Mesendoderm (in vitro differentiated cells): ENCODE data around the gene L1CAM.
A peak's percentile ranks its signal among the peaks of the same experiment; 100 is the strongest.

Experiments used
- DNase-seq: peaks from one replicate; pipeline ENCODE4 v3.0.0; 2013
- H2AK5ac ChIP-seq: 2 replicates; pipeline ENCODE4 v1.6.1; 2013; ENCODE audit warnings: low read length, inconsistent platforms
- H2BK120ac ChIP-seq: 2 replicates; pipeline ENCODE4 v1.6.1; 2013; ENCODE audit warnings: low read depth, mild to moderate bottlenecking, low read length, moderate library complexity, mixed read lengths
- H2BK15ac ChIP-seq: replicated peaks from 2 replicates; pipeline ENCODE4 v1.6.1; 2013; ENCODE audit warnings: low read depth, mild to moderate bottlenecking, moderate library complexity
- H2BK5ac ChIP-seq: 2 replicates; pipeline ENCODE4 v1.6.1; 2013; ENCODE audit warnings: low read length, inconsistent platforms
- H3K18ac ChIP-seq: 2 replicates; pipeline ENCODE4 v1.6.1; 2013; ENCODE audit warnings: mild to moderate bottlenecking, low read length, mixed read lengths
- H3K23ac ChIP-seq: one replicate; pipeline ENCODE4 v1.6.1; 2013; ENCODE audit warnings: low read length
- H3K27ac ChIP-seq: 2 replicates; pipeline ENCODE4 v1.5.1; 2013; ENCODE audit warnings: low read depth, mild to moderate bottlenecking, inconsistent platforms, low read length, moderate library complexity
- H3K27me3 ChIP-seq: 2 replicates; pipeline ENCODE4 v1.6.1; 2013; ENCODE audit warnings: low read length, control low read depth, mild to moderate bottlenecking, inconsistent platforms; ENCODE audit not compliant: insufficient read depth, poor library complexity
- H3K36me3 ChIP-seq: 2 replicates; pipeline ENCODE4 v1.6.1; 2013; ENCODE audit warnings: low read length, inconsistent platforms; ENCODE audit not compliant: control insufficient read depth, insufficient read depth
- H3K4ac ChIP-seq: one replicate; pipeline ENCODE4 v1.6.1; 2013; ENCODE audit warnings: low read depth, mild to moderate bottlenecking, low read length, moderate library complexity
- H3K4me1 ChIP-seq: 2 replicates; pipeline ENCODE4 v1.6.1; 2013; ENCODE audit warnings: low read depth, low read length, inconsistent platforms; ENCODE audit not compliant: control insufficient read depth
- H3K4me2 ChIP-seq: 2 replicates; pipeline ENCODE4 v1.6.1; 2013; ENCODE audit warnings: low read length
- H3K4me3 ChIP-seq: 2 replicates; pipeline ENCODE4 v1.5.1; 2013; ENCODE audit warnings: mild to moderate bottlenecking, low read length
- H3K56ac ChIP-seq: one replicate; pipeline ENCODE4 v1.6.1; 2013; ENCODE audit warnings: low read length
- H3K79me1 ChIP-seq: 2 replicates; pipeline ENCODE4 v1.6.1; 2013; ENCODE audit warnings: low read length, inconsistent platforms
- H3K79me2 ChIP-seq: 2 replicates; pipeline ENCODE4 v1.6.1; 2013; ENCODE audit warnings: mild to moderate bottlenecking, low read length; ENCODE audit not compliant: control insufficient read depth, insufficient read depth
- H3K9ac ChIP-seq: 2 replicates; pipeline ENCODE4 v1.6.1; 2013; ENCODE audit warnings: low read length, inconsistent platforms
- H4K5ac ChIP-seq: one replicate; pipeline ENCODE4 v1.6.1; 2013; ENCODE audit warnings: low read length
- H4K8ac ChIP-seq: one replicate; pipeline ENCODE4 v1.6.1; 2013; ENCODE audit warnings: low read depth, mild to moderate bottlenecking, control low read depth, low read length, moderate library complexity
- WGBS: extraction: QIAGEN DNeasy Blood & Tissue Kit; methylation state at CpG from one replicate; pipeline ENCODE4 v1.1.7; 2013; ENCODE audit warnings: low lambda C conversion rate, missing lambda C conversion rate; ENCODE audit not compliant: insufficient coverage; ENCODE audit errors: extremely low coverage; 5-methylcytosine and 5-hydroxymethylcytosine counted together

Gene L1CAM

DNA sequence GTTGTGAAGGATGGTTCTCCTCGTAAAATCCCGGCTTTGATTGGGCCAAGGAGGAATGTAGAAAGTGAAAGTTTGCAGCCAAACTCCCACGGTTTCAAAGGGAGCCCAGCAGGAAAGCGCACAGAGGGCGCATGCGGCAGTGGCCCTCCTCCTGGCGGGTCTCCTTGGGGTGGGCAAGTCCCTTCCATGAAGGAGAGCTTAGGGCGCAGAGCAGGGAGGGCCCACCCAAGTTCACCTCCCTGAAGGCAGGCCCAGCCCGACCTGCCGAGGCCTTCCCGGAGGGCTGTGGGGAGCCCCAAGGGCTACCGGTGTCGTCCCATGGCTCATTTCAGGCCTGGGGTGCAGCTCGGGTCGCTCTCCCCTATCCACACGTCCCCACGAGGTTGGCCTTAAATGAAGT lies 57.7 kb downstream of the L1CAM start:
- Histone ChIP-seq H3K56ac (peak overlapping the region; percentile 49), H3K9ac (peak overlapping the region; percentile 14)
- no CpG with 5 or more reads among the region's 17 CpGs for WGBS

DNA sequence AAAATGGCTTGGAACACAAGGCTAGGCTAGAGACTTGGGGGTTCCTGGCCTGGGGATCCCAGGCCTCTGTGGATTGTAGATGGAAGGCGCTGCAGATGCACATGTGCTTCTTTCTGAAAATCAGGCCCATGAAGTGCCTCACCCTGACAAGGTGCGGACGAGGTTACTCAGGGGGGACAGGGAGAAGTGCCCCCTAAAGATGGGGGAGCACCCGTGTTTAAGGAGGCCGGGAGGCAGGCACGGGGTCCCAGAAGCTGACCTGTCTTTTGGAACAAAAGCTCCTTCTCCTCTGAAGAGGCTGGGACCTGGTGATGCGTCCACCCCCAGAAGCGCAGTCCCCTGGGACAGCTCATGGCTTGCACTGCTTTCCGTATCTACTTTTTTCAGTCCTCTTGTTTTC lies 58.1 kb downstream of the L1CAM start:
- Histone ChIP-seq H2BK120ac (no peak overlapping the region), H2BK5ac (no peak overlapping the region), H3K4ac (no peak overlapping the region), H3K18ac (no peak overlapping the region), H3K79me2 (peaks cover 23% of the 10 kb centered on the region), H2BK15ac (no peak overlapping the region), H3K27me3 (no peaks in the 10 kb centered on the region), H3K4me2 (no peak overlapping the region), H4K5ac (no peak overlapping the region), H3K4me1 (peaks cover 2% of the 10 kb centered on the region), H2AK5ac (no peak overlapping the region), H4K8ac (no peak overlapping the region), H3K56ac (peak overlapping the region; percentile 42), H3K36me3 (no peaks in the 10 kb centered on the region), H3K9ac (no peak overlapping the region), H3K27ac (no peak overlapping the region), H3K23ac (no peak overlapping the region), H3K79me1 (no peaks in the 10 kb centered on the region), H3K4me3 (no peak overlapping the region)
- no CpG with 5 or more reads among the region's 9 CpGs for WGBS
- DNase-seq, result no peak

More for the DNA sequence above, 57.7 kb downstream of the L1CAM start:
- H4K8ac ChIP-seq, result no peak overlapping the region
- no peaks in the 10 kb centered on the region for H3K79me1 ChIP-seq
- H4K5ac ChIP-seq, result no peak overlapping the region
- no peak overlapping the region for H3K4ac ChIP-seq
- H2BK5ac ChIP-seq, result no peak overlapping the region
- H3K4me3 ChIP-seq, result no peak overlapping the region
- H2BK120ac ChIP-seq, result no peak overlapping the region
- H2AK5ac ChIP-seq, result no peak overlapping the region
- peaks cover 2% of the 10 kb centered on the region for H3K4me1 ChIP-seq
- peaks cover 23% of the 10 kb centered on the region for H3K79me2 ChIP-seq
- no peaks in the 10 kb centered on the region for H3K36me3 ChIP-seq
- no peaks in the 10 kb centered on the region for H3K27me3 ChIP-seq
- H3K4me2 ChIP-seq, result peak overlapping the region; percentile 5
- H3K18ac ChIP-seq, result no peak overlapping the region
- no peak overlapping the region for H3K23ac ChIP-seq
- no peak overlapping the region for H3K27ac ChIP-seq
- peak; percentile 40 for DNase-seq
- no peak overlapping the region for H2BK15ac ChIP-seq

DNA sequence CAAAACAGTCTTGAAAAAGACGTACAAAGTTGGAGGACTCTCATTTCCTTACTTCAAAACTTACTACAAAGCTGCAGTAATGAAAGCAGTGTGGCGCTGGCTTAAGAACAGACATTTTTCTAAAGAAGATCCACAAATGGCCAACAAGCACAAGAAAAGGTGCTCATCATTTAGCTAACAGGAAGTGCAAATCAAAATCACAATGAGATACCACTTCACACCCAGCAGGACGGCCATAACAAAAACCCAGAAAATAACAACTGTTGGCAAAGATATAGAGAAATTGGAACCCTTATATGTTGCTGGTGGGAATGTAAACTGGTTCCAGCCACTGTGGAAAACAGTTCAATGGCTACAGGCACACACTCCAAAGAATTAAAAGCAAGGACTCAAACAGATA lies 59.0 kb downstream of the L1CAM start:
- Histone ChIP-seq H2BK5ac (no peak overlapping the region), H2AK5ac (no peak overlapping the region), H3K36me3 (no peaks in the 10 kb centered on the region), H3K9ac (no peak overlapping the region), H4K8ac (no peak overlapping the region), H3K4me1 (peaks cover 2% of the 10 kb centered on the region), H3K27ac (no peak overlapping the region), H3K4me2 (no peak overlapping the region), H3K18ac (no peak overlapping the region), H3K4me3 (no peak overlapping the region), H2BK120ac (no peak overlapping the region), H3K23ac (no peak overlapping the region), H4K5ac (no peak overlapping the region), H3K79me1 (no peaks in the 10 kb centered on the region), H3K4ac (no peak overlapping the region), H2BK15ac (no peak overlapping the region), H3K56ac (no peak overlapping the region), H3K79me2 (peaks cover 23% of the 10 kb centered on the region), H3K27me3 (no peaks in the 10 kb centered on the region)
- no CpG with 5 or more reads among the region's 3 CpGs for WGBS
- DNase-seq, result peak; percentile 23

DNA sequence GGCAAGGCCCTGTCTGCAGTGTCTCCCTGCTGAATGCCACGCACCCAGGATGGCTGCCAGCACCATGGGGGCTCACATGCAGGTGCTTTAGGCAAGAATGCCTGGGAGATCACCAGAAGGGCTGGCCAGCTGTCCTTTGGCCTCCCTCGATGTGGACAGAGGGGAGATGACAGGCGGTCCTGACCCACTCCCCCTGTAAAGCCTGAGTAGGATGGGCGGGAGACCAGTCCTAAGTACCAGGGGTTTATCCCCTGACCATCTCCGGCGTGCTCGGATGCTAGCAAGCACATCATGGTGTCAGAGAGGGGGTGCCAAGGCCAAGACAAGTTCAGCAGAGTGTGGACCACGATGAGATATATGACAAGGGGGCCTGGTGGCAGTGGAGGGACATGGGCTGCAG lies 60.9 kb downstream of the L1CAM start:
- Histone ChIP-seq H3K79me2 (peaks cover 25% of the 10 kb centered on the region), H4K5ac (no peak overlapping the region), H2BK5ac (no peak overlapping the region), H3K79me1 (no peaks in the 10 kb centered on the region), H3K4me1 (peaks cover 2% of the 10 kb centered on the region), H3K4me2 (no peak overlapping the region), H3K56ac (peak overlapping the region; percentile 15), H3K27me3 (no peaks in the 10 kb centered on the region), H2AK5ac (no peak overlapping the region), H2BK15ac (no peak overlapping the region), H3K4ac (no peak overlapping the region), H3K4me3 (no peak overlapping the region), H3K36me3 (no peaks in the 10 kb centered on the region), H3K27ac (no peak overlapping the region), H3K18ac (no peak overlapping the region), H4K8ac (no peak overlapping the region), H2BK120ac (no peak overlapping the region), H3K23ac (no peak overlapping the region), H3K9ac (no peak overlapping the region)
- WGBS, result no CpG with 5 or more reads among the region's 8 CpGs
- DNase-seq, result no peak

DNA sequence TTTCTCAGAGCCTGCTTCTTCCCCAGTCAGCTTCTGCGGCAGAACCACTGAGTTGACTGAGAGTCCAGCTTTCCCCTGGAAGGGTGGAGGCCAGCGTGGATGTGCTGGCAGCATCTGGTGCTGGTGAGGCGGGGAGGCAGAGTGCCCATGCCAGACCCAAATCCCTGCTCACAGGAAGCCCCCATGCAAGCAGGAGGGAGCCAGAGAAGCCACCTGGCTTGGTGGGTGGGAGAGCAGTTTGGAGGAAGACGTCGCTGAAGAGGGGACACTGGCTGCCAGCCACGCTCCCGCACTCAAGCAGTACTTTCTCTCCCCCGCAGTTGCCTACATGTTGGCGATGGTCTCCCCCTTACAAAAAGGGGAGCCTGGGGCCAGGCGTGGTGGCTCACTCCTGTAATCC lies 61.6 kb downstream of the L1CAM start:
- Histone ChIP-seq H3K36me3 (no peaks in the 10 kb centered on the region), H2BK15ac (no peak overlapping the region), H3K4ac (no peak overlapping the region), H4K5ac (no peak overlapping the region), H3K9ac (no peak overlapping the region), H3K4me2 (no peak overlapping the region), H3K27me3 (no peaks in the 10 kb centered on the region), H3K56ac (no peak overlapping the region), H2AK5ac (no peak overlapping the region), H3K79me2 (peaks cover 24% of the 10 kb centered on the region), H3K27ac (no peak overlapping the region), H3K79me1 (no peaks in the 10 kb centered on the region), H3K4me1 (peaks cover 2% of the 10 kb centered on the region), H2BK120ac (no peak overlapping the region), H3K18ac (no peak overlapping the region), H3K4me3 (no peak overlapping the region), H3K23ac (no peak overlapping the region), H4K8ac (no peak overlapping the region), H2BK5ac (no peak overlapping the region)
- no CpG with 5 or more reads among the region's 10 CpGs for WGBS
- no peak for DNase-seq

DNA sequence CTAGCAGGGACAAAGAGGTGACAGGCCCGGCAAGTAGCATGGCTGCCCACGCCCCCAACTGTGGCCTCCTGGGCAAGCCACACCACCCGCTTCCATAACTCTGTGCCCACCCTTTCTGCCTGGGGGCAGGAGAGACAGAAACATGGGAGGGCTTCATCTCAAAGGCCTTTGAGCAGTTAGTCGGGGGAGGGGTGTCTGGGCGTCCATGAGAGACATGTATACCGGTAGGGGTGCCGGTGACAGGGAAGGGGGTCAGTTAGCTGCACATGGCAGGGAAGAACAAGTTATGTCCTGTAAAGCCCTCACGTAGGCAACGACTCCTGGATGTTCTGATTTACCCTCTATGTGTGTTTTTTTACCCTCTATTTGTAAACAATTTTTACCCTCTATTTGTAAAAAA lies 64.9 kb downstream of the L1CAM start:
- no peaks in the 10 kb centered on the region for H3K79me1 ChIP-seq
- H4K5ac ChIP-seq, result no peak overlapping the region
- no peak overlapping the region for H3K9ac ChIP-seq
- H2AK5ac ChIP-seq, result no peak overlapping the region
- H2BK15ac ChIP-seq, result no peak overlapping the region
- no peak for DNase-seq
- H3K4me1 ChIP-seq, result no peaks in the 10 kb centered on the region
- no CpG with 5 or more reads among the region's 9 CpGs for WGBS
- H3K23ac ChIP-seq, result no peak overlapping the region
- H3K4me3 ChIP-seq, result no peak overlapping the region
- H2BK120ac ChIP-seq, result no peak overlapping the region
- no peak overlapping the region for H4K8ac ChIP-seq
- H2BK5ac ChIP-seq, result no peak overlapping the region
- no peak overlapping the region for H3K18ac ChIP-seq
- no peaks in the 10 kb centered on the region for H3K36me3 ChIP-seq
- no peak overlapping the region for H3K4me2 ChIP-seq
- H3K56ac ChIP-seq, result no peak overlapping the region
- no peak overlapping the region for H3K4ac ChIP-seq
- H3K27ac ChIP-seq, result no peak overlapping the region
- H3K27me3 ChIP-seq, result no peaks in the 10 kb centered on the region
- H3K79me2 ChIP-seq, result peaks cover 34% of the 10 kb centered on the region
